ENCODE data around the gene TPCN2.

TPCN2 gene

GRCh38 chr11:69166218-69167115 is 117.7 kb downstream of the TPCN2 start:
- Histone ChIP-seq H3K36me3 (ENCODE audit: low read length) (no peaks in the 10 kb centered on the region), H3K79me2 (ENCODE audit: insufficient read depth, low read length) (no peaks in the 10 kb centered on the region), H3F3A (ENCODE audit: insufficient read depth) (no peaks in the 10 kb centered on the region), H3K4me3 (ENCODE audit: insufficient read depth, low read length, poor library complexity, severe bottlenecking) (no peak overlapping the region), H3K4me2 (ENCODE audit: low read depth, low read length, poor library complexity, severe bottlenecking) (no peak overlapping the region), H3K9ac (ENCODE audit: low read length) (no peak overlapping the region), H4K20me1 (ENCODE audit: low read depth, low read length) (no peaks in the 10 kb centered on the region), H3K27ac (ENCODE audit: low read depth, low read length) (no peak overlapping the region), H2AFZ (ENCODE audit: low read depth, low read length, severe bottlenecking) (no peak overlapping the region), H3K9me3 (ENCODE audit: insufficient read depth, low read length) (peaks cover 5% of the 10 kb centered on the region; the same call in 1 of the 2 replicates), H3K9me2 (replicated peaks; ENCODE audit: insufficient read depth, low read length) (no peaks in the 10 kb centered on the region), H3K27me3 (ENCODE audit: low read length) (no peaks in the 10 kb centered on the region)
- TF ChIP-seq, protein P1, sequence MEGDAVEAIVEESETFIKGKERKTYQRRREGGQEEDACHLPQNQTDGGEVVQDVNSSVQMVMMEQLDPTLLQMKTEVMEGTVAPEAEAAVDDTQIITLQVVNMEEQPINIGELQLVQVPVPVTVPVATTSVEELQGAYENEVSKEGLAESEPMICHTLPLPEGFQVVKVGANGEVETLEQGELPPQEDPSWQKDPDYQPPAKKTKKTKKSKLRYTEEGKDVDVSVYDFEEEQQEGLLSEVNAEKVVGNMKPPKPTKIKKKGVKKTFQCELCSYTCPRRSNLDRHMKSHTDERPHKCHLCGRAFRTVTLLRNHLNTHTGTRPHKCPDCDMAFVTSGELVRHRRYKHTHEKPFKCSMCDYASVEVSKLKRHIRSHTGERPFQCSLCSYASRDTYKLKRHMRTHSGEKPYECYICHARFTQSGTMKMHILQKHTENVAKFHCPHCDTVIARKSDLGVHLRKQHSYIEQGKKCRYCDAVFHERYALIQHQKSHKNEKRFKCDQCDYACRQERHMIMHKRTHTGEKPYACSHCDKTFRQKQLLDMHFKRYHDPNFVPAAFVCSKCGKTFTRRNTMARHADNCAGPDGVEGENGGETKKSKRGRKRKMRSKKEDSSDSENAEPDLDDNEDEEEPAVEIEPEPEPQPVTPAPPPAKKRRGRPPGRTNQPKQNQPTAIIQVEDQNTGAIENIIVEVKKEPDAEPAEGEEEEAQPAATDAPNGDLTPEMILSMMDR (IDR thresholded peaks at IDR 0.05; ENCODE audit: insufficient read depth, low read length, poor library complexity, severe bottlenecking), result no peak

DNA sequence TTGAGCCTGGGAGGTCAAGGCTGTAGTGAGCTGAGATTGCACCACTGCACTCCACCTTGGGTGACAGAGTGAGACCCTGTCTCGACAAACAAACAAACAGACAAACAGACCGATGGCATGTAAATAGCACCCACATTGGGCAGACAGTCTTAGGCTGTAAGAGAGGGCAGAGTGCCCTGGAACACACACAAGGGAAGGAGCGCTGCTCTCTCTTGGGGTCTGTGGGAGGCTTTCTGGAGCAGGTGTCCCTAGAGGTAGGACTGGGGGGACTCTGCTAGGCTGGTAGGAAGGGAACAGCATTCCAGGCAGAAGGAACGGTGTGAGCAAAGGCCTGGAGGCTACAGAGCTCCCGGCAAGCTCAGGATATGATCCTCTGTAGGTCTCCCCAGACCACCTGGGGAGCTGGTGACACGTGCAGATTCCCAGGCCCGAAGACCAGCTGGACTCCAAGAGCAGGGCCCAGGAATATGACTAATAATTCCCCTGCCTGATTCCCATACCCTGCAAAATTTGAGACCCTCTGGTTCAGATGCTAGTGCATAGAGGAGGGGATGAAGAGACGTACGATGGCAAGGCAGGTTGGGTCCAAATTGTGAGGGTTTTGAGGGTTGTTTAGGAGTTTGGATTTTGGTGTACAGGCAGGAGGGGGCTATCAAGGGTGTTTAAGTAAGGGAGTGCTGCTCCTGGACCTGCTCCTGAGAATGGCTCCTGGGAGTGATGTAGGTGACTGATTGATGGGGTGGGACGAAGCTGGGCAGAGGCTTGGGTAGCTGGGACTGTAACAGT is 118.6 kb downstream of the TPCN2 start:
- H3F3A ChIP-seq (ENCODE audit: insufficient read depth), result no peaks in the 10 kb centered on the region
- no peak overlapping the region for H3K9ac ChIP-seq (ENCODE audit: low read length)
- TF ChIP-seq, protein P1 (IDR thresholded peaks at IDR 0.05; ENCODE audit: insufficient read depth, low read length, poor library complexity, severe bottlenecking), result no peak
- TF ChIP-seq EZH2phosphoT487 (conservative IDR thresholded peaks at IDR 0.05; ENCODE audit: low read length), result no peak

GRCh38 chr11:69167916-69168691 is 119.4 kb downstream of the TPCN2 start:
- H3K36me3 ChIP-seq (ENCODE audit: low read length), result no peaks in the 10 kb centered on the region
- H3K9me3 ChIP-seq (ENCODE audit: insufficient read depth, low read length), result peaks cover 5% of the 10 kb centered on the region; the same call in 1 of the 2 replicates
- H3K9me2 ChIP-seq (replicated peaks; ENCODE audit: insufficient read depth, low read length), result no peaks in the 10 kb centered on the region
- no peaks in the 10 kb centered on the region for H3K79me2 ChIP-seq (ENCODE audit: insufficient read depth, low read length)
- H3K9ac ChIP-seq (ENCODE audit: low read length), result no peak overlapping the region
- H3F3A ChIP-seq (ENCODE audit: insufficient read depth), result no peaks in the 10 kb centered on the region
- no peak for TF ChIP-seq EZH2phosphoT487 (conservative IDR thresholded peaks at IDR 0.05; ENCODE audit: low read length)
- TF ChIP-seq, protein P1 (IDR thresholded peaks at IDR 0.05; ENCODE audit: insufficient read depth, low read length, poor library complexity, severe bottlenecking), result no peak
- no peaks in the 10 kb centered on the region for H3K27me3 ChIP-seq (ENCODE audit: low read length)
- no peaks in the 10 kb centered on the region for H4K20me1 ChIP-seq (ENCODE audit: low read depth, low read length)
- H3K4me3 ChIP-seq (ENCODE audit: insufficient read depth, low read length, poor library complexity, severe bottlenecking), result no peak overlapping the region
- no peak overlapping the region for H2AFZ ChIP-seq (ENCODE audit: low read depth, low read length, severe bottlenecking)
- no peak overlapping the region for H3K4me2 ChIP-seq (ENCODE audit: low read depth, low read length, poor library complexity, severe bottlenecking)
- H3K27ac ChIP-seq (ENCODE audit: low read depth, low read length), result no peak overlapping the region

More for the DNA sequence above, 118.6 kb downstream of the TPCN2 start:
- Histone ChIP-seq H3K36me3 (ENCODE audit: low read length) (no peaks in the 10 kb centered on the region), H2AFZ (ENCODE audit: low read depth, low read length, severe bottlenecking) (no peak overlapping the region), H3K4me3 (ENCODE audit: insufficient read depth, low read length, poor library complexity, severe bottlenecking) (no peak overlapping the region), H3K27me3 (ENCODE audit: low read length) (no peaks in the 10 kb centered on the region), H3K9me3 (ENCODE audit: insufficient read depth, low read length) (peaks cover 5% of the 10 kb centered on the region; the same call in 1 of the 2 replicates), H3K79me2 (ENCODE audit: insufficient read depth, low read length) (no peaks in the 10 kb centered on the region), H3K4me2 (ENCODE audit: low read depth, low read length, poor library complexity, severe bottlenecking) (no peak overlapping the region), H4K20me1 (ENCODE audit: low read depth, low read length) (no peaks in the 10 kb centered on the region), H3K27ac (ENCODE audit: low read depth, low read length) (no peak overlapping the region), H3K9me2 (replicated peaks; ENCODE audit: insufficient read depth, low read length) (no peaks in the 10 kb centered on the region)

All from SU-DHL-6 (cell line).